ENCODE measurements around the gene ABHD17B. TPM values are rescaled to one million over a fixed set of nuclear protein-coding genes. Genes with fewer than 3 reads are reported as not detected.

The ABHD17B gene
- total and polyA plus RNA-seq, 2 donors (not counting 3 experiments of a cell fraction or from before 2014, with no cell fraction given) = 12.8 to 16.8 TPM

GRCh38 chr9:71944754-71945375 lies 33.9 kb upstream of the ABHD17B start:
- FAIRE-seq (no peak), DNase-seq (ENCODE audit: low read depth, low spot score) (no peak)
- Histone ChIP-seq H2AFZ (ENCODE audit: low read depth, low read length) (no peak overlapping the region), H3K36me3 (ENCODE audit: control insufficient read depth in 2 of 2, extremely low read depth in 1 of 2, insufficient read depth in 2 of 2, low read length in 2 of 2) (no peaks in the 10 kb centered on the region), H3K27me3 (ENCODE audit: control insufficient read depth in 2 of 2, insufficient read depth in 2 of 2, low read length in 2 of 2) (no peaks in the 10 kb centered on the region), H3K4me2 (ENCODE audit: insufficient read depth, low read length) (no peak overlapping the region), H3K79me2 (ENCODE audit: control insufficient read depth, insufficient read depth, low read length) (peaks cover 2% of the 10 kb centered on the region), H3K9me1 (replicated peaks; ENCODE audit: control insufficient read depth, extremely low read depth, insufficient read depth, low read length) (no peaks in the 10 kb centered on the region), H3K9ac (replicated peaks; ENCODE audit: extremely low read depth, insufficient read depth, low read length) (no peak overlapping the region), H3K27ac (ENCODE audit: insufficient read depth, low read depth, low read length) (no peak overlapping the region), H3K4me1 (ENCODE audit: control insufficient read depth, extremely low read depth, insufficient read depth, low read length) (no peaks in the 10 kb centered on the region), H3K9me3 (replicated peaks; ENCODE audit: control insufficient read depth, insufficient read depth, low read length) (no peaks in the 10 kb centered on the region), H4K20me1 (replicated peaks; ENCODE audit: control insufficient read depth, extremely low read depth, insufficient read depth, low read length) (no peaks in the 10 kb centered on the region), H3K4me3 (replicated peaks in 1 of 3; ENCODE audit: insufficient read depth in 1 of 3, low read depth in 1 of 3, low read length in 3 of 3) (no peak overlapping the region)
- ChIA-PET CTCF (no interaction called here), POLR2A (no interaction called here)
- dilution Hi-C loops (cut with MboI; ENCODE audit: extremely low pct_ligation_motif_present, low sequenced_read_pairs) (no loop called here), intact Hi-C loops (cut with micrococcal nuclease) (no loop called here)
- BruUV-seq (replicated peaks) = no TSS peak
- TF ChIP-seq MYC (IDR thresholded peaks at IDR 0.05; ENCODE audit: low read depth, low read length) (no peak), FOS (IDR thresholded peaks at IDR 0.05; ENCODE audit: borderline replicate concordance, insufficient read depth, low read length) (no peak), MAX (IDR thresholded peaks at IDR 0.05; ENCODE audit: insufficient read depth, insufficient read length) (no peak), JUN (IDR thresholded peaks at IDR 0.05; ENCODE audit: borderline replicate concordance, insufficient read depth, insufficient read length, low read depth) (no peak), GATA2 (IDR thresholded peaks at IDR 0.05; ENCODE audit: insufficient read depth, insufficient read length, low read depth, low read length) (no peak), POLR2AphosphoS5 (IDR thresholded peaks at IDR 0.05; ENCODE audit: insufficient read depth, low read depth, low read length) (no peak), POLR2A (IDR thresholded peaks at IDR 0.05; ENCODE audit: low read depth, low read length) (no peak), EZH2 (IDR thresholded peaks at IDR 0.05; ENCODE audit: borderline replicate concordance, low read depth, low read length, severe bottlenecking) (no peak)
- TF ChIP-seq, protein P1, sequence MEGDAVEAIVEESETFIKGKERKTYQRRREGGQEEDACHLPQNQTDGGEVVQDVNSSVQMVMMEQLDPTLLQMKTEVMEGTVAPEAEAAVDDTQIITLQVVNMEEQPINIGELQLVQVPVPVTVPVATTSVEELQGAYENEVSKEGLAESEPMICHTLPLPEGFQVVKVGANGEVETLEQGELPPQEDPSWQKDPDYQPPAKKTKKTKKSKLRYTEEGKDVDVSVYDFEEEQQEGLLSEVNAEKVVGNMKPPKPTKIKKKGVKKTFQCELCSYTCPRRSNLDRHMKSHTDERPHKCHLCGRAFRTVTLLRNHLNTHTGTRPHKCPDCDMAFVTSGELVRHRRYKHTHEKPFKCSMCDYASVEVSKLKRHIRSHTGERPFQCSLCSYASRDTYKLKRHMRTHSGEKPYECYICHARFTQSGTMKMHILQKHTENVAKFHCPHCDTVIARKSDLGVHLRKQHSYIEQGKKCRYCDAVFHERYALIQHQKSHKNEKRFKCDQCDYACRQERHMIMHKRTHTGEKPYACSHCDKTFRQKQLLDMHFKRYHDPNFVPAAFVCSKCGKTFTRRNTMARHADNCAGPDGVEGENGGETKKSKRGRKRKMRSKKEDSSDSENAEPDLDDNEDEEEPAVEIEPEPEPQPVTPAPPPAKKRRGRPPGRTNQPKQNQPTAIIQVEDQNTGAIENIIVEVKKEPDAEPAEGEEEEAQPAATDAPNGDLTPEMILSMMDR (IDR thresholded peaks at IDR 0.05; ENCODE audit: extremely low read depth in 1 of 2, insufficient read depth in 1 of 2, low read depth in 1 of 2, low read length in 2 of 2) = no peak
